ENCODE results near the gene ZNF70.

DNA sequence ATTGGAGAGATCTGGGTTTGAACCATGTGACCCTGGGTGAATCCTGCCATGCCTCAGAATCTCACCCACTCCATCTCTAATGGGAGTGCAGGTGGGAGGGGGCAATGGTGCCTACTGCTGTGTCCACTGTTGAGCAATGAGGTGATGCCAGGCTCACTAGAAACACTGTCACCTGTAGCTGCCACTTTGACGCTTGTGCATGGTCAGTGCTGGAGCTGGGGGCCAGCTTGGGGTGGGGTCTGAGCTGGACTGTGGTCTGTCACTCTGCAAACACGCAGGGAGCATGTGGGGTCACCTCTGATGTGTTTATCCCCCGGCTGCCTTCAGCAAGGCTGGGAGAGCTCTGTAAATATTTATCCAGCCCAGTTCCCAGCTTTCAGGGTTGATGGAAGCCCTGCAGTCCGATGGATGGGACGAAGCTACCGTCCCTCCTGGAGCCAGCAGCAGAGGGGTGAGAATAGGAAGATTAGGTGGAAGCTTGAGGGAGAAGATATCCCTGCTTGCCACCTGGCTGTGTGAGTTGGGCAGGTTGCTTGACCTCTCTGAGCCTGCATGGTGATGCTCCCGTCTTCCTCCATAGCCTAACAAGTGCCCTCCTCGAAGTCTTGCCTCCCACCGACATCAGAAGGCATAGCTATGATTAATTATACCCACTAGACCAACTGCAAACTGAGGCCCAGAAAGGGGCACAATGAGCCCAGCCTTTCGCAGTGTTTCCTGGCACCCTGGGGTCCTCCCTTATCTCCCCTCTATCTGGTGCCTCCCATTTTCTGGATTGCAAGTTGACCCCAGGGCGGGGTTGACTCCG is 23.4 kb upstream of the ZNF70 start:
- TF ChIP-seq, protein P1, sequence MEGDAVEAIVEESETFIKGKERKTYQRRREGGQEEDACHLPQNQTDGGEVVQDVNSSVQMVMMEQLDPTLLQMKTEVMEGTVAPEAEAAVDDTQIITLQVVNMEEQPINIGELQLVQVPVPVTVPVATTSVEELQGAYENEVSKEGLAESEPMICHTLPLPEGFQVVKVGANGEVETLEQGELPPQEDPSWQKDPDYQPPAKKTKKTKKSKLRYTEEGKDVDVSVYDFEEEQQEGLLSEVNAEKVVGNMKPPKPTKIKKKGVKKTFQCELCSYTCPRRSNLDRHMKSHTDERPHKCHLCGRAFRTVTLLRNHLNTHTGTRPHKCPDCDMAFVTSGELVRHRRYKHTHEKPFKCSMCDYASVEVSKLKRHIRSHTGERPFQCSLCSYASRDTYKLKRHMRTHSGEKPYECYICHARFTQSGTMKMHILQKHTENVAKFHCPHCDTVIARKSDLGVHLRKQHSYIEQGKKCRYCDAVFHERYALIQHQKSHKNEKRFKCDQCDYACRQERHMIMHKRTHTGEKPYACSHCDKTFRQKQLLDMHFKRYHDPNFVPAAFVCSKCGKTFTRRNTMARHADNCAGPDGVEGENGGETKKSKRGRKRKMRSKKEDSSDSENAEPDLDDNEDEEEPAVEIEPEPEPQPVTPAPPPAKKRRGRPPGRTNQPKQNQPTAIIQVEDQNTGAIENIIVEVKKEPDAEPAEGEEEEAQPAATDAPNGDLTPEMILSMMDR (conservative IDR thresholded peaks at IDR 0.05; ENCODE audit: low read depth, low read length): no peak
- no peak for TF ChIP-seq EZH2 (IDR thresholded peaks at IDR 0.05; ENCODE audit: borderline replicate concordance, low read depth, low read length, poor library complexity, severe bottlenecking)

Data from A673 (cell line).